ENCODE results near the gene OR11A1.

The OR11A1 gene

GRCh38 chr6:29489286-29489685, 32.4 kb upstream of the OR11A1 start:
- H3K9me3 Mint-ChIP-seq = no peaks in the 10 kb centered on the region
- no peak overlapping the region for H3K4me3 Mint-ChIP-seq
- H3K27me3 Mint-ChIP-seq = peaks cover 19% of the 10 kb centered on the region
- H3K27ac Mint-ChIP-seq = no peak overlapping the region
- H3K36me3 Mint-ChIP-seq (ENCODE audit: low read depth) = no peaks in the 10 kb centered on the region
- no peaks in the 10 kb centered on the region for H3K4me1 Mint-ChIP-seq (ENCODE audit: low read depth)

- peaks cover 19% of the 10 kb centered on the region for H3K27me3 Mint-ChIP-seq
- H3K4me1 Mint-ChIP-seq (ENCODE audit: low read depth) = no peaks in the 10 kb centered on the region
- no peak overlapping the region for H3K4me3 Mint-ChIP-seq
- no peaks in the 10 kb centered on the region for H3K9me3 Mint-ChIP-seq
- no peak overlapping the region for H3K27ac Mint-ChIP-seq
- no peaks in the 10 kb centered on the region for H3K36me3 Mint-ChIP-seq (ENCODE audit: low read depth)
Observed at GRCh38 chr6:29488874-29489273, 32.0 kb upstream of the OR11A1 start.

- H3K27me3 Mint-ChIP-seq = peaks cover 23% of the 10 kb centered on the region
- no peak within 1 kb of the TSS for H3K27ac Mint-ChIP-seq
- H3K9me3 Mint-ChIP-seq = no peaks in the 10 kb centered on the region
- no peaks in the 10 kb centered on the region for H3K36me3 Mint-ChIP-seq (ENCODE audit: low read depth)
- no peaks in the 10 kb centered on the region for H3K4me1 Mint-ChIP-seq (ENCODE audit: low read depth)
- H3K4me3 Mint-ChIP-seq = no peak within 1 kb of the TSS
Observed at GRCh38 chr6:29487660-29488059, 30.8 kb upstream of the OR11A1 start, which contains the start of gene MAS1L. Gene MAS1L, minus strand, starts transcription at chr6:29487956. Its CDS starts 54 bp downstream, at chr6:29487902.

GRCh38 chr6:29487131-29487530, 30.3 kb upstream of the OR11A1 start:
- no peaks in the 10 kb centered on the region for H3K4me1 Mint-ChIP-seq (ENCODE audit: low read depth)
- no peak overlapping the region for H3K4me3 Mint-ChIP-seq
- peaks cover 23% of the 10 kb centered on the region for H3K27me3 Mint-ChIP-seq
- no peaks in the 10 kb centered on the region for H3K36me3 Mint-ChIP-seq (ENCODE audit: low read depth)
- H3K27ac Mint-ChIP-seq = no peak overlapping the region
- no peaks in the 10 kb centered on the region for H3K9me3 Mint-ChIP-seq

- Mint-ChIP-seq H3K4me3 (no peak overlapping the region), H3K27me3 (peaks cover 26% of the 10 kb centered on the region), H3K27ac (no peak overlapping the region), H3K9me3 (no peaks in the 10 kb centered on the region), H3K36me3 (ENCODE audit: low read depth) (no peaks in the 10 kb centered on the region), H3K4me1 (ENCODE audit: low read depth) (no peaks in the 10 kb centered on the region)
Observed at GRCh38 chr6:29486577-29486976, 29.7 kb upstream of the OR11A1 start.

- H3K27ac Mint-ChIP-seq = no peak overlapping the region
- H3K36me3 Mint-ChIP-seq (ENCODE audit: low read depth) = no peaks in the 10 kb centered on the region
- peaks cover 22% of the 10 kb centered on the region for H3K27me3 Mint-ChIP-seq
- H3K9me3 Mint-ChIP-seq = no peaks in the 10 kb centered on the region
- H3K4me1 Mint-ChIP-seq (ENCODE audit: low read depth) = no peaks in the 10 kb centered on the region
- H3K4me3 Mint-ChIP-seq = no peak overlapping the region
Observed at GRCh38 chr6:29483735-29484134, 26.9 kb upstream of the OR11A1 start.

- no peaks in the 10 kb centered on the region for H3K4me1 Mint-ChIP-seq (ENCODE audit: low read depth)
- peaks cover 22% of the 10 kb centered on the region for H3K27me3 Mint-ChIP-seq
- no peaks in the 10 kb centered on the region for H3K36me3 Mint-ChIP-seq (ENCODE audit: low read depth)
Observed at GRCh38 chr6:29483186-29483585, 26.3 kb upstream of the OR11A1 start.

GRCh38 chr6:29479560-29479959, 22.7 kb upstream of the OR11A1 start:
- H3K27ac Mint-ChIP-seq = no peak overlapping the region
- no peaks in the 10 kb centered on the region for H3K9me3 Mint-ChIP-seq
- H3K36me3 Mint-ChIP-seq (ENCODE audit: low read depth) = no peaks in the 10 kb centered on the region
- peaks cover 7% of the 10 kb centered on the region for H3K27me3 Mint-ChIP-seq
- no peak overlapping the region for H3K4me3 Mint-ChIP-seq
- no peaks in the 10 kb centered on the region for H3K4me1 Mint-ChIP-seq (ENCODE audit: low read depth)

More at GRCh38 chr6:29483186-29483585, 26.3 kb upstream of the OR11A1 start:
- Mint-ChIP-seq H3K27ac (no peak overlapping the region), H3K9me3 (no peaks in the 10 kb centered on the region), H3K4me3 (no peak overlapping the region)

- Mint-ChIP-seq H3K36me3 (ENCODE audit: low read depth) (no peaks in the 10 kb centered on the region), H3K4me3 (no peak overlapping the region), H3K9me3 (no peaks in the 10 kb centered on the region), H3K27ac (no peak overlapping the region), H3K4me1 (ENCODE audit: low read depth) (no peaks in the 10 kb centered on the region), H3K27me3 (peaks cover 7% of the 10 kb centered on the region)
Observed at GRCh38 chr6:29478740-29479139, 21.9 kb upstream of the OR11A1 start.

- Mint-ChIP-seq H3K4me1 (ENCODE audit: low read depth) (no peaks in the 10 kb centered on the region), H3K36me3 (ENCODE audit: low read depth) (no peaks in the 10 kb centered on the region), H3K9me3 (no peaks in the 10 kb centered on the region), H3K4me3 (no peak overlapping the region), H3K27me3 (peaks cover 8% of the 10 kb centered on the region), H3K27ac (no peak overlapping the region)
Observed at GRCh38 chr6:29477923-29478450, 21.1 kb upstream of the OR11A1 start.

- Mint-ChIP-seq H3K27me3 (peaks cover 11% of the 10 kb centered on the region), H3K9me3 (no peaks in the 10 kb centered on the region), H3K36me3 (ENCODE audit: low read depth) (no peaks in the 10 kb centered on the region)
Observed at GRCh38 chr6:29474996-29475395, 18.1 kb upstream of the OR11A1 start.

GRCh38 chr6:29466241-29466640, 9.4 kb upstream of the OR11A1 start:
- Mint-ChIP-seq H3K36me3 (ENCODE audit: low read depth) (no peaks in the 10 kb centered on the region), H3K4me3 (no peak overlapping the region), H3K9me3 (no peaks in the 10 kb centered on the region), H3K27ac (no peak overlapping the region), H3K27me3 (peaks cover 22% of the 10 kb centered on the region), H3K4me1 (ENCODE audit: low read depth) (no peaks in the 10 kb centered on the region)

More at GRCh38 chr6:29474996-29475395, 18.1 kb upstream of the OR11A1 start:
- Mint-ChIP-seq H3K4me1 (ENCODE audit: low read depth) (no peaks in the 10 kb centered on the region), H3K4me3 (no peak overlapping the region), H3K27ac (no peak overlapping the region)

GRCh38 chr6:29465801-29466200, 8.9 kb upstream of the OR11A1 start:
- no peaks in the 10 kb centered on the region for H3K4me1 Mint-ChIP-seq (ENCODE audit: low read depth)
- H3K9me3 Mint-ChIP-seq = no peaks in the 10 kb centered on the region
- H3K4me3 Mint-ChIP-seq = no peak overlapping the region
- peaks cover 26% of the 10 kb centered on the region for H3K27me3 Mint-ChIP-seq
- no peak overlapping the region for H3K27ac Mint-ChIP-seq
- no peaks in the 10 kb centered on the region for H3K36me3 Mint-ChIP-seq (ENCODE audit: low read depth)

- Mint-ChIP-seq H3K36me3 (ENCODE audit: low read depth) (no peaks in the 10 kb centered on the region), H3K27me3 (peaks cover 26% of the 10 kb centered on the region), H3K4me1 (ENCODE audit: low read depth) (no peaks in the 10 kb centered on the region), H3K9me3 (no peaks in the 10 kb centered on the region), H3K4me3 (no peak overlapping the region), H3K27ac (no peak overlapping the region)
Observed at GRCh38 chr6:29465279-29465678, 8.4 kb upstream of the OR11A1 start.

- Mint-ChIP-seq H3K27me3 (peaks cover 30% of the 10 kb centered on the region), H3K36me3 (ENCODE audit: low read depth) (no peaks in the 10 kb centered on the region), H3K9me3 (no peaks in the 10 kb centered on the region), H3K4me1 (ENCODE audit: low read depth) (no peaks in the 10 kb centered on the region), H3K4me3 (no peak overlapping the region), H3K27ac (no peak overlapping the region)
Observed at GRCh38 chr6:29462022-29462421, 5.2 kb upstream of the OR11A1 start.

- Mint-ChIP-seq H3K27ac (no peak overlapping the region), H3K9me3 (no peaks in the 10 kb centered on the region), H3K27me3 (peaks cover 30% of the 10 kb centered on the region), H3K4me1 (ENCODE audit: low read depth) (no peaks in the 10 kb centered on the region), H3K36me3 (ENCODE audit: low read depth) (no peaks in the 10 kb centered on the region), H3K4me3 (no peak overlapping the region)
Observed at GRCh38 chr6:29461021-29461814, 4.3 kb upstream of the OR11A1 start.
